NCI-H2196 treated with DMSO at 0.1 percent for 48 hours (cell line): ENCODE data around the gene F10.

Experiments used
- DNase-seq: peaks from one replicate; lab custom pipeline; 2025; ENCODE audit not compliant: unreplicated experiment; lab: John Stamatoyannopoulos, UW

The F10 gene

DNA sequence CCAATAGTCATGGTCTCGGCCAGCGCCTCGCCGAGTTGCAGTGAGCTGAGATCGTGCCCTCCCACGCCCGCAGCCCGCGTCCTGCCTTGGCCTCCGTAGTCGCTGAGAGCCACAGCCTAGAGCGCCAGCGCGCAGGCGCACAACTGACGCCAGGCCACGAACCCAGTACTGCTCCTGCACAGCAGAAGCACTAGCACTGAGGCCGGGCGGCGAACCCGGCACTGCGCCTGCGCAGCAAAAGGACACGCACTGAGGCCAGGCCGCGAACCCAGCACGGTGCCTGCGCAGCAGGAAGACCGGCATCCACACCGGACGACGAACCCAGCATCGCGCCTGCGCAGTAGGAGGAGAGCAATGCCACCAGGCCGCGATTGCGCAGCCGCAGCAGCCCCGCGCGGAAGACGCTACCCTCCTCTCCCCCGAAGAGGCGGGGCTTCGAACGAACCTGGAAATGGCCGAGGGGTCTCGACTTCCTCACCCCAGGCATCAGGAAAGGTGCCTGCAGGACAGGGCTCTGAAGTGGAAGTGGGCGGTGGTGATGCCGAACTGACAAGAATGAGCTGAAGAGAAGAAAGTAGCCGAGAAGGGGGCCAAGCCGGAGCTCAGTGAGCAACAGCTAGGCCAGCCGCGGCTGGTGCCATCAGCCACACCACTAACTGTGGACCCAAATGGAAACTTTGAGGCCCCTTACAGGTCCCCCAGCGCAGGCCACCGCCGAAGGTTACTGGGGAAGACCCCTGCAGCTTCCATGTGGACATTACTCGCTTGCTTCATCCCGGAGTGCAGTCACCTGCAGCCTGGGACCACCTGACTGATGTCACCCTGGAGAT is 7.5 kb downstream of the F10 start:
- DNase-seq = no peak

DNA sequence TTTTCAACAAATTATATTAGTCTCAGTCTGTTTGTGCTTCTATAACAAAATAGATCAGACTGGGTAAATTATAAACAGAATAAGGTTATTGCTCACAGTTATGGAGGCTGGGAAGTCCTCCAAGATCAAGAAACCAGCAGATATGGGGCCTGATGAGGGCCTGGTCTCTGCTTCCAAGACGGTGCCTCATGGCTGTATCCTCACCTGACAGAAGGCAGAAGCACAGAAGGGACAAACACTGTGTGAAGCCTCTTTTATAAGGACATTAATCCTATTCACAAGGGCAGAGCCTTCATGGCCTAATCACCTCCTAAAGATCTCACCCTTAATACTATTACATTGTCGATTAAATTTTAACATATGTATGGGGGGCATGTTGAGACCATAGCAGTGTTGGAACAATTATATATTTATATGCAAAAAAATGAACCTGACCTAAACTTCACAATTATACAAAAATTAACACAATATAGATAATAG is 12.7 kb downstream of the F10 start:
- no peak for DNase-seq

DNA sequence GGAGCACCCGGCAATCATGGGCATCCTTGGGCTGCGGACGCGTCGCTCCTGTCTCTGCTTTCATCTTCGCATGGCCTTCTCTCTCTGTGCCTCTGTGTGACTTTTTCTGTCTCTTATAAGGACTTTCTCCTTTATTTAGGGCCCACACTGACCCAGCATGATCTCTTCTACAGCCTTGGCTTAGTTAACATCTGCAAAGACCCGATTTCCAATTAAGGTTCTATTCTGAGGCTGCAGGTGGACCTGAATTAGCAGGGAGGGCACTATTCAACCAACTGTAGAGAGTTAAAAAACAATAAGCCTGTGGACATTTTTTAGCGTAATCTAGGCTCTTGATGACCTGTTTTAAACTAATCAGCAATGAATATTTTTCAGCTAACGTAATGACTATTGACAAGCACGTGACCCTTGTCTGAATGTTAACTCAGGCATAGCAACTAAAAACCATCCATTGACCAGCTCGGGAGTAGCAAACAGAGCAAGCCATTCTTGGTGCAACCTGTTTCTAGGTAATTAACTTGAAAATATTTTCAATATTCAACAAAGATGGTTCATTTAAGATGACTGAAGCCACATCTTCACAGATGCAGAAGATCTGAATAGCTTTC is 15.2 kb downstream of the F10 start:
- DNase-seq = no peak

DNA sequence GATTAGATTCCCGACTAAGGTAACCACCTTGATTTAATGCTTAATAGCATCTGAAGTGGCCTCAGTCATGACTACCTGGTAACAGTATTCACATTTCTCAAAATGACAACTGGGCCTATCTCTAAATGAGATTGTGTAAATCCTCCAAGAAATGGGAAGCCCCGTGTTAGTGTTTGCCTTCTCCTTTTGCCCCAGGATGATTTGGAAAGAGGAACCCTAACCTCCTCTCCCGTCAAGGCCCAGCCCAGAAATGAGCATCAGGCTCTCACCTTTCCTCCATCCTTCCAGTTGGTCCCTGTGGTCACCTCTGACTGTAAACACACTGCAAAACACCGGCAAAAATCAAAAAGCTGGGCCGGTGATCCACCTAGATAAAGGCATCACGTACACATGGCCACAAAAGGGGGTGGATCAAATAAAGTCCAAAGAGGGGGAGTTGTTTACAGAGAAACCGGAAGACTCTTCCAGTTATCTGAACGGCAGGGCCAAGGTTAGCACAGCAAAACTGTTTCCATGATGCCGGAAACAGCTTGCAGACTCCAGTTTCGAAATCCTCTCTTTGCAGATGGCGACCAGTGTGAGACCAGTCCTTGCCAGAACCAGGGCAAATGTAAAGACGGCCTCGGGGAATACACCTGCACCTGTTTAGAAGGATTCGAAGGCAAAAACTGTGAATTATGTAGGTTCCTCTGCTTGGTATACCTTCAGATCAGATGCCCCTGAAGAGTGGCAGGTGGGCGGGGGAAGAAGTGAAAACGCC is 16.4 kb downstream of the F10 start:
- no peak for DNase-seq

DNA sequence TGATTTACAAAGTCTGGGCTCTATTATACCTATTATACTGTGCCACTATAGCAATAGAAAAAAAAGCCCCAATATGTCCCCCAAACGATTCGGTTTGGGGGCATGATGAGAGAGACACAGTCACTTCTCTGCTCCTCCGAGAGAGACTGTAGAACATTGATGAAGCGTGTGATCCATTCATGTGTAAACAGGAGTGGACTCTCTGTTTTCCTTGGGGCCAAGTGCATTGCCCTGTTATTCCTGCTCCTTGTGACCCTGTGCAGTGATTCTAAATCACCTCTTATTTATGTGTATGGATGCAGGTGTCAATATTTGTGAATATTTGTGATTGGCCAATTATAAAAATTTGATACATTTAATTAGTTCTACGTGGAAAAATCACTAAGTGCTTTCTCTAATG is 17.0 kb downstream of the F10 start:
- DNase-seq = no peak

DNA sequence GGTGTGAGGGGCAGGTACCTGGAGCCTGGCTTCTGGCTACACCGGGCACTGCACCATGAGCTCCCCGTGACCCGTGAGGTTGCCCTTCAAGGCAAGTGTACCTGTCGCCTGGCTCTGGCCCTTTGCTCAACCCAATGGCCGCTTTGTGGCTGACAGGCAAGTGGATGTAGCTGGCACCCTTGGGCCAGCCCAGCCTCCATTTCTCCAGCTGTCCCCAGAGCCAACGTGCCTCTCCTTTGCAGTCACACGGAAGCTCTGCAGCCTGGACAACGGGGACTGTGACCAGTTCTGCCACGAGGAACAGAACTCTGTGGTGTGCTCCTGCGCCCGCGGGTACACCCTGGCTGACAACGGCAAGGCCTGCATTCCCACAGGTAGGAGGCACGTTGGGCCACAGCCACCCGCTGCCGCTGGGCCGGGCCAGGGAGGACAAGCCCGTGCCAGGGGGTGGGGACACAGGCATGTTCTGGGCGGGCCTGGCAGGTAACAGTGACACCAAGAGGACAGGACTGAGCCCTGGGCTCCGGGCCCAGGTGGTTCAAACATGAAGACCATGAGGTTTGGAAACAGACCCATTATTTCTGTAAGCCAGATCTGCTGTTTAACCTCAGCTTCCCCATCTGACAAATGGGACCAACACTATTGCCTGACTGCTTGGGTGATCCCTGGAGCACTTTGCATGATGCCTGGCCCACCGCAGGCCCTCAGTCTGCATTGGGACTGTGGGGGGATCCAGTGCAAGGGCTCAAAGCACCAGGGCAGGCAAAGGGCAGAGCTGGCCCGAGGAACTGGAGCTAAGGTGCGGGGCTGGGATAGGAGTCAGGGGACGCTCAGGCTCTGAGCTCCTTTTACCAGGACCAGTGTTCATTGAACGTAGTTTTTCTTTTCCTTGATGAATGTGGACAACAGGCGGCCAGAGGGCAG is 18.3 kb downstream of the F10 start:
- DNase-seq = no peak

DNA sequence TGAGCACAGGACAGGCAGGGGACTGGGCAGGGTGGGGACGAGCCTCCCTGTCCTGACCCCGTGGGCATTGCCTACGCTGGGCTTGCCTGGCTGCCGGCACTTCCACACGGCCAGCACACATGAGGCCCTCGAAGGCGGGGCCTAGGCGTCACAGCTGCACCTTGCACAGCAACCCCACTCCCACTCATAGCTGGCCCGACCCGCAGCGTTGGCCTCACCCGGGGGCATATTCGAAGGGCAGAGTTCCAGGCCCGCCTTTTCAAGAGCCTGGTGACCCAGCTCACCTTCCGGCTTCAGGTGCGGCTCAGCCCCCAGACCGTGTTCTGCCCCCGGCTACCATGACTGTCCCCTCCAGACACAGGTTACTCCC is 19.0 kb downstream of the F10 start:
- no peak for DNase-seq

DNA sequence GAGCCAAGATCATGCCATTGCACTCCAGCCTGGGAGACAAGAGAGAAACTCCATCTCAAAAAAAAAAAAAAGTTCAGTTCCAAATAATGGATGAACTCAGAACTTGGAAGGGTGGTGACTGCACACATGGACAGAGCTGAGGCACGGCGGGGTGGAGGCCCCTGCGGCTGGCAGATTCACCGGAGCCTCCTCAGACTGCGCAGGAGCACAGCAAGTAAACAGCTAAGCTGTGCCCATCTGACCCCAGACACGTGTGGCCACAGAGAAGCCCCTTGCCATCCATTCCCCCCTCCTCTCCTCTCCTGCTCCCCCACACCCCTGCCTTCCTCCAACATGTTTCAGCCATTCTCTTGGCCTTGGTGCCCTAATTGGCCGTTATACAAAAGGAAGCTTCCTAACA is 20.3 kb downstream of the F10 start:
- DNase-seq = no peak

DNA sequence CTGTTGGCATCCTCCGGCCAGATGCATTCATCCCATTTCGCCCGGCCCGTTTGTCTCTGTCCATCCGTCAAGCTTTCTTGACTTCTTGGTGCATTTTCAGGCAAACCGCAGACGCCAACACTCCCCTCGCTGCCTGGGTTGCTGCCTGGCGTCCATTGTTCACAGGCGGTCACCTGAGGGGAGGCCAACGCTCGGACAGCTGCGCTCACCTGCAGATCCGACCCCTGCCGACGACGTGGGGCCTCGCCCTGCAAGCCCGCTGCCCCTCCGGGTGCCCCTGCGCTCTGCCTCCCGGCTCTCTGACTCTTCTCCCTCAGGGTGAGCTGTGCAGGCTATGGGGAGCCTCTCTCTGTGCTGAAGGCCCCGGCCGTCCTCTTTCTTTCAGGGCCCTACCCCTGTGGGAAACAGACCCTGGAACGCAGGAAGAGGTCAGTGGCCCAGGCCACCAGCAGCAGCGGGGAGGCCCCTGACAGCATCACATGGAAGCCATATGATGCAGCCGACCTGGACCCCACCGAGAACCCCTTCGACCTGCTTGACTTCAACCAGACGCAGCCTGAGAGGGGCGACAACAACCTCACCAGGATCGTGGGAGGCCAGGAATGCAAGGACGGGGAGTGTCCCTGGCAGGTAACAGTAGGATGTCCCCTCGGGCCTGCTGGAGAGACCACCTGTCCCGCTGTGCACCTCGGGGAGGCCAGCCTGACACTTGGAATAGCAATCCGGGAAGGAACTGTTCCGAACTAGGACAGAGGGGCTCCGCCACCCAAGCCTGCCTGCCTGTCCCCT is 21.1 kb downstream of the F10 start:
- no peak for DNase-seq

DNA sequence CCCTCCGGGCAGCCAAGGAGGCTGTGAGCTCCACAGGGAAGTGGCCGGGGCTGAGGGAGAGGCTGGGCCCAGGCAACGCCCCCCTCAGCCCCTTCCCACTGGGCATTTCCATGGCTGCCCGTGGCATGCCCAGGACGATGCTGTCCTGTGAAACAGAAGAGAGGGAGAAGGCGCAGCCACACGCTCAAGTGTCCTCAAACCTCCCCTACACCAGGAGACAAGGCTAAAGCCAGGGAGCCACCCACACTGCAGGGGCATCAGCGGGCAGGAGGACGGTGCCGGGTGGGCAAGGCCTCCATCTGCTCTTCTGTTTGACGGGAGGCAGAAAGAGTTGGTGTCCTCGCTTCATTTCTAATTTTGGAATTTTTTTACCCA is 21.6 kb downstream of the F10 start:
- no peak for DNase-seq

DNA sequence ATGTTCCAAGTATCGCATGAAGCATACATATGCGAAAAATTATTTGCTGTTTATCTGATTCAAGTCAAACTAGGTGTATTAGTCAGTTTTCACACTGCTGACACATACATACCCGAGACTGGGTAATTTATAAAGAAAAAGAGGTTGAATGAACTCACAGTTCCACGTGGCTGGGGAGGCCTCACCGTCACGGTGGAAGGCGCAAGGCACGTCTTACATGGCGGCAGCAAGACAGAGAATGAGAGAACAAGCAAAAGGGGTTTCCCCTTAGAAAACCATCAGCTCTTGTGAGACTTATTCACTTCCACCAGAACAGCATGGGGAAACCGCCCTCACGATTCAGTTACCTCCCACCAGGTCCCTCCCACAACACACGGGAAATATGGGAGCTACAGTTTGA is 22.9 kb downstream of the F10 start:
- DNase-seq = no peak

DNA sequence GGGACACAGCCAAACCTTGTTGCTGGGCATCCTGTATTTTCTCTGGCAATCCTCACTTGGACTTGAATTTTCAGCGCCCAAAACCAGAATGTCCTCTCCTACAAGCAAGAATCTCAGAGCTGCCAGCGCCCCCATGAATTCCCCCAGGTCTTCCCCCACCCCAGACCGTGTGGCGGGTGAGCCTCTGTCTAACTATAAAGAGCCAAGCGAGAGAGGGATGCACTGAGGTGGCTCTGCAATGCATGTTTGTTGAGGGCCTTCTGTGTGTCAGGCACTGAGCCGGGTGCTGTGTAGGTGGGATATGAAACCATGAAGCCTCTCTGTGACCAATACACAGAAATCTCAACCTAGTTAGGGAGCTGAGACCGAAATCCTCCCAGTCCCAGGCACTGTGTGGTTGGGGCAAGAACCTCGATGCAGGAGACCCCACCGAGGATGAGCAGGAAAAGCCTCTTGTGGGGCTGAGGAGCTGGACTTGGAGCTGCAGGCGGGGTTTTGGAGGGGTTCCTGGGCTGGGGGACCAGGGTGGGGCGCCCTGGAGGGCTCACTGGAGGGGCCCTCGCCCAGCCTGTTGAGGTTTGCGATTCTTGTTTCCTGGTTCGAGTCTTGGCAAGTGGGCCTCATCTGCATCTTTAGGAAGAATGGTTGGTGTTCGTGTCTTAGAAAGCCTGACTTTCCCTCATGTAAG is 23.5 kb downstream of the F10 start:
- no peak for DNase-seq

DNA sequence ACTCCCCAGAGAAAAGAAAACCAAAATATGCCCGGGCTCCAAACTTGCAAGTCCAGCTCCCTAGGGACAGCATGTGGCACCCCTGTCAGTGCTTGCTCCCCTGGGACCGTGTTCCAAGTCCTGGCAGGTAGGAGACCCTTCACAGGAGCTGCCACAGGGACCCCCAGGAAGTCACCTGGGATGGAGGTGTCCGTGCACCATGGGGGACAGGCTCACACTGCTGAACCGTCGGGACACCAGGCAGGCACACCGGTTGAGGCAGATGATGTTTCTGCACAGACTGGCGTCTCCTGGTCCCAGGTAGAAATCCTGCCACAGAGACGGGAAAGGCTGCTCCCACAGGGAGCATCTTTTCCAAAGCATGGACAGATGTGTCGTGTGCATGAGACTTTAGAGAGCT is 24.2 kb downstream of the F10 start:
- DNase-seq = no peak

DNA sequence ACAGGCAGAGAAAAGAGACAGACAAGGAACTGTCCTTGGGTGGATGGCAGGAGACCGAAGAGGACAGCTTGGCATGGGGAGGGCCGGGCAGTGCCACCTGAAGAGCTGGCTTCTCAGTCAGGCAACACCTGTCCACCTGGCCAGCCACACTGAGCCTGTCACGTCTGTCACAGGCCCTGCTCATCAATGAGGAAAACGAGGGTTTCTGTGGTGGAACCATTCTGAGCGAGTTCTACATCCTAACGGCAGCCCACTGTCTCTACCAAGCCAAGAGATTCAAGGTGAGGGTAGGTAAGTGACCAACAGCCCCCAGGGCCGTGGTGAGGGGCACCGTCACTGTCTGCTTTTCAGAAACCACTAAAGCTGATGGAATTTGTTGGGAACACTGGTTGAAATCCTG is 24.6 kb downstream of the F10 start:
- DNase-seq = no peak

DNA sequence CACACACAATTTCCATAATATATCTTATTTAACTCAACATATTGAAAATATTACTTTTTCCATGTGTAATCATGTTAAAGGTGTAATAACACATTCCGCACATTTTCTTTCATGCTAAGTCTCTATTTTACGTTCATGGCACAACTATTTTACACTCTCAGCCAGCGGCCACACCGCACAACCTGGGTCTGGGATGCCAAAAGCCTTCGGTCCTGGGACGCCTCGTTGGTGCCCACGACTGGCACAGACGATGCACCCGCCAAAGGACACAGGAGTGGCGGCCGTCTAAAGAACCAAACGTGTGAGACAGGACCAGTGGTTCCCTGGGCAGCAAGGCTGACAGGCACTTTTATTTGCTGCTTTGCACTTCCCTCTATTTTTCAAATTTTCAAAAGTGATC is 25.8 kb downstream of the F10 start:
- DNase-seq = no peak

DNA sequence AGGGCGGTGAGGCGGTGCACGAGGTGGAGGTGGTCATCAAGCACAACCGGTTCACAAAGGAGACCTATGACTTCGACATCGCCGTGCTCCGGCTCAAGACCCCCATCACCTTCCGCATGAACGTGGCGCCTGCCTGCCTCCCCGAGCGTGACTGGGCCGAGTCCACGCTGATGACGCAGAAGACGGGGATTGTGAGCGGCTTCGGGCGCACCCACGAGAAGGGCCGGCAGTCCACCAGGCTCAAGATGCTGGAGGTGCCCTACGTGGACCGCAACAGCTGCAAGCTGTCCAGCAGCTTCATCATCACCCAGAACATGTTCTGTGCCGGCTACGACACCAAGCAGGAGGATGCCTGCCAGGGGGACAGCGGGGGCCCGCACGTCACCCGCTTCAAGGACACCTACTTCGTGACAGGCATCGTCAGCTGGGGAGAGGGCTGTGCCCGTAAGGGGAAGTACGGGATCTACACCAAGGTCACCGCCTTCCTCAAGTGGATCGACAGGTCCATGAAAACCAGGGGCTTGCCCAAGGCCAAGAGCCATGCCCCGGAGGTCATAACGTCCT is 26.4 kb downstream of the F10 start:
- no peak for DNase-seq

DNA sequence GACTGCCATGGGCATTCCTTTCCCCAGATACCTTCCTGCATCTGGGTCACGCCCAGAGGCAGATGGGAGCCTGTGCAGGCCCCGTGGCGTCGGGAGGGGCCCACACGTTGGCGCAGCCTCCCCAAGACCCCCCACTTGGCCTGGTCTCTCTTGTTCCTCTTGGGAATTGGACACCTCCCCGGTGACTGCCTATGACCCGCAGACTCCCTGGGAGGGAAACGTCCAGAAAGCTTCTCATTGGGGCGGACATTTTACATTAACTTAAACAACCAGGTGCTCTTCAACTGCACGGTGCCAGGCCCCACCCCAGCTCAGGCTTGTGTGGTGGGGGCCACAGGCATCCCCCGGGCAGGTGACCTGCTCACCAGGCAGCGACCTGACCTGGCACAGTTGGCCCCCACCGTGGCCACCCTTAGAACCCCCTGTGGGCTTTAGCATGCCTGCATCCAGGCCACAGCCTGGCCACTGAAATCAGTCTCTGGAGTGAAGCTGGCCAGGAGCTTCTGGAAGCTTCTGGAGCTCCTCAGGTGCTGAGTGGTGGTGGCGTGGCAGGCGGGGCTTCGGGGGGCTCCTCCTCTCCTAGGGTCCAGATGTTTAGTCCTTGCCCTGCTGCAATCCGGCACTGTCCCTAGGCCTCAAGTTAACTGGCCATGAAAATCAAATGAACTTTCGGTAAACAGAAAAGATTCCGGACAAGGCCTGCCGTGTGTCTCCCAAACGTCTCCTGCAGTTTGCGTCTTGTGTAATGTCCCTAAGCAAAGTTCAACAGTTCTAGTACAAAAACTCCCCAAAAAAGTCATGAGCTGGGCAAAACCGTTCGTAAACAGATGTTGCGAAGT is 27.3 kb downstream of the F10 start:
- DNase-seq = no peak

DNA sequence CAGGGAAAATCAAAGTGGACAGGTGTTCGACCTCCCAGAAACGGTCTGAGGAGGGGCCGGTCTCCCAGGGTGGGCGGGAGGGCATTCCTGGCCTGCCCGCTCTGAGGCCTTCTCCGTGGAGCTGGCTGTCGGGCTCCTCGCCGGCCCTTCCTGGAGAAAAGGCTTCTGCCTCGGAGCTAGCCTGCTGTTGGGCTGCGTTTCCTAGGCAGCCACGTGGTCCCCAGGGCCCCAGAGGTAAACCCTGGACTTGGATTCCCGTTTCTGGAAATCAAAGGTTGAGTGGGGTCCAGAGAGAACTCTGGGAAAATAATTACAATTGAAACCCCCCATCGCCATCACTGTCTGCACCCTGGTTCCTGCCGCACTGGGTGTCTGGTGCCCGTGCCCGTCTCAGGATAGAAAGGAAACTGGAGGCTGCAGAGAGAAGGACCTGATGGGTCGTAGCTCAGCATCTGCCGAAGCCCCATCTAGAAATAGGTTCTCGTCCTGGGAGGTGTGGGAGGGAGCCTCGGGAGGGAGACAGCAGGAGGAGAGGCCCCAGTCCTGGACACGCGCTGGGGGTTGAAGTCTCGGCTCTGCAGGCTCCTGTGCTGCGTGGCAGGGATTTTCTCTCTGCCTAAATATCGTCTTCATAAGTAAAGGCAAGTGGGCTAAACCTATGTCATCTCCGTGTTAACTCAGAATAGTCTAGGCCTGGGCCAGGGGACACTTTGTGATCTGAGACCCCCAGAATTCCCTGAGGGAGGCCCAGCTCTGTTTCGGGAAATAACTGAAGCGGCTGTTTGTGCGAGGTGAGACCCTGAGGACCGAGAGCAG is 28.2 kb downstream of the F10 start:
- DNase-seq = no peak
